Measurements from ENCODE around the gene RRP15.

Gene RRP15

GRCh38 chr1:218361298-218362065 lies 76.4 kb downstream of the RRP15 start:
- DNase-seq: no peak

DNA sequence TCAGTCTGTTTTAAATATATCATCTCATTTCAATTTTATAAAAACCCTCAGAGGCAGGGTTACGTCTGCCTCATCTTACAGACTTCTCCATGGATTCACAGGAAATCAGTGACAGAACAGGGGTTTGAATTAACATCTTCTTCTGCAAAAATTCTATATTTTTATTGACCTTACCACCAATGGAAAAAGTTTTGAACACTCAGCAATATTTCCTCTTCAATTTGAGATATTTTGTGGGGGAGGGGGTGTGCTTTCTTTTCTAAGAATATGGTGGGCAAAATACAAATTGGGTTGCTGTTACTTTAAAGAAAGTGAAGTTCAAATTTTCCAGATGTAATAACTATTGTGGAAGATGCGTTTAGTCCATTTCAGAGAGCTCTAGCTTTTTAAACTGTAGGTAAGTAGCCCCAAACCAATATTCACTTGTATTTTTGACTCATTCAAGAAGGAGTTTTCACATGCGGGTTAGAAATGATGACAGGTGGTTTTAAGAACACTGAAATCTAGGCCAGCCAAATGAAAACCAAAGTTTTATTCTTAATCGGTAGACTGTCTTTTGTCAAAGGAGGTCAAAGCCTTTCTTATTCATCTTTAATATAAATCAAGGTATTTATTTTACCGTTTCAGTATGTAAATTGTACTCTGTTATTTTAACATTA lies 77.5 kb downstream of the RRP15 start:
- no peak for DNase-seq

DNA sequence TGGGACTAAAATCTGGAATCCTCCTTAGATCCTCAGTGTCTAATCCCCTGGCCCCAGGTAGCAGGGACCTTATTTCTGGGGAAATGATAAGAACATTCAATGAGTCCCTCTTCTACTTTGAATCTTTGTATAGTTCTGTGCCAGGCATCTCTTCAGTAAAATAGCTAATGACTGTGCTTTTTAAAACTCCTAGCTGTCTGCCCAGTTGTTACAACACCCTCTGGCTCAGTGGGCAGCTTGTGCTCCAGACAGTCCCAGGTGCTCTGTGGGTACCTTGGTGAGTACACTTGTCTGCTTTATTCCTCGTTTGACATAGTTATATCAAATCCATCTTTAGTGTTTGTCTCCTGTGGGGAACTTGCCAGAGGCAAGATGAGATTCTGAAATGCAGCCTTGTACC lies 78.0 kb downstream of the RRP15 start:
- no peak for DNase-seq

GRCh38 chr1:218364028-218364710 lies 79.1 kb downstream of the RRP15 start:
- no peak for DNase-seq

- no peak for DNase-seq
Measured at GRCh38 chr1:218365226-218365999, 80.3 kb downstream of the RRP15 start.

DNA sequence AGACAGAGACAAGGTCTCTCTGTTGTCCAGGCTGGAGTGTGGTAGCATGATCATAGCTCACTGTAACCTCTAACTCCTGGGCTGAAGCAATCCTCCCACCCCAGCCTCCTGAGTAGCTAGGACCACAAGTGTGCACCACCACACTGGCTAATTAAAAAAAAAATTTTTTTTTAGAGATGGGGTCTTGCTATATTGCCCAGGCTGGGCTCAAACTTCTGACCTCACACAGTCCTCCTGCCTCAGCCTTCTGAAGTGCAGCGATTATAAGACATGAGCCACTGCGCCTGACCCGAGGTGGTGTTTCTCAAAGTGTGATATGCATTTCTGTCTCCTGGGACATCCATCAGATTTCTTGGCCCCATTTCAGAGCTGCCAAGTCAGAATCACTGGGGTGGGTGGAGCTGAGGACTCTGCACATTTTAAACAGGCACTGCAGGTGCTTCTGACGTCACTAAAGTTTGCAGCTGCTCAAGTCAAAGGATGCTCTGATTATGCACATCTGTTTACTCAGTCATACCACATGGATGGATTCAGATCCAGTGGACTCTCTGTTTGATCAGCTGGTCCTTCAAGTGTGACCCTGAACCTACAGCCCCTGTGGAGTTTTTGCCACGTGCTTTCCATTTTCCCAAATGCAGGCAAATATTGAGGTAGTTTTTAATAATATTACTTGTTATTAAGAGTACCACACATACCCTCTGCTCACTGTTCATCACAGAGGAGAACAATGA lies 81.4 kb downstream of the RRP15 start:
- no peak for DNase-seq

DNA sequence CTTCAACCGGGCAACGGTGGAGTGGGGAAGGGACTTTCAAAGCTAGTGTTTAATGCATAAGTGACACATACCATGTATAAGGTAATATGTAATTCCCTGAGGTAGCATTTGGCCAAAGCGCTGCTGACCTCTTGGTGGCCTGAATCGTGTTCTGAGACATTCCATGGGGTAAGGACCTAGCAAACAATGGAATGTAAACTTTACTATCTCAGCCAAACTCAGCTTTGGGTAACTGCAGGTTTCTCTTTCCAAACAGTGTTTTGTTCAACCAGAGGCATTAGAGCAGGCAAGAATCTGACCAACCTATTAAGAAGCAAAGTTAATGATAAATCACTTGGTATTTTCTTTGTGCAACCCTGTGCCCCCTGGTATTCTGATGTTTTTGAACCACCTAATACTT lies 82.0 kb downstream of the RRP15 start:
- DNase-seq: peak; percentile 28

GRCh38 chr1:218368686-218369085 lies 83.6 kb downstream of the RRP15 start:
- DNase-seq: no peak

GRCh38 chr1:218369688-218370511 lies 84.8 kb downstream of the RRP15 start:
- DNase-seq: no peak

DNA sequence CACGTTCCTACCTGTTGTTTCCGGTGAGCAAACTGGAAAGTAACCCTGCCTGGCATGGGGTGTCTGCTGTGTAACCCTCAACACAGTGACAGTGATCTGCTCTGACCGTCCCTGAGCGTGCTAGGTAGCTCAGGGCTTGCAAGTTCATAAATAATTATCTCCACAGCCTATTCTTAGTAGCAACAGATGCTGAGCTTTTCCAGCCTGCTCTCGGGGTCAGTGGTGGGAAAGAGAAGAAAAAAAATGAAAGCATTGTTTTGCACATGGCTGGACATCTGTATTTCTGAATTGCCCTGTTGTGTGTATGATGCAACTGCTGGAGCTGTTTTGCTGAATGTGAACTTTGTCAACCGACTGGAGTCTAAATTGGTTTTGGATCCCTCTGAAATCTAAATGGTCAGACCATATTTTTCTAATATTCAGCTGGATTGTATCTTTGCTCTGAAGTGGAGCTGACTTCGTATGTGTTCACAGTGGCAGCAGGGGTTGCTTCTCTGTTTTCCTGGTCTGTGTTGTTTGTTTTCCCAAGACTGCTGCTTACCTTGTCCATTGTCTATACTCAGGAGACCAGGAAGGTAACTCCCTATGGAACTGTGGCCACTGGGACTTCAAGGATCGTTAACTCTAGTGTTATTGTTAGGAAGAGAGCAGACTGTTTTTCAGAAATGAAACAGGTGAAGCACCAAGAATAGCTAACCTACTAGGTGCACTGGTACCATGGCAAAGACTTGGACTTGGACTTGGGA lies 87.0 kb downstream of the RRP15 start:
- DNase-seq: peak; percentile 35

GRCh38 chr1:218374401-218375353 lies 89.6 kb downstream of the RRP15 start:
- peak; percentile 23 for DNase-seq

DNA sequence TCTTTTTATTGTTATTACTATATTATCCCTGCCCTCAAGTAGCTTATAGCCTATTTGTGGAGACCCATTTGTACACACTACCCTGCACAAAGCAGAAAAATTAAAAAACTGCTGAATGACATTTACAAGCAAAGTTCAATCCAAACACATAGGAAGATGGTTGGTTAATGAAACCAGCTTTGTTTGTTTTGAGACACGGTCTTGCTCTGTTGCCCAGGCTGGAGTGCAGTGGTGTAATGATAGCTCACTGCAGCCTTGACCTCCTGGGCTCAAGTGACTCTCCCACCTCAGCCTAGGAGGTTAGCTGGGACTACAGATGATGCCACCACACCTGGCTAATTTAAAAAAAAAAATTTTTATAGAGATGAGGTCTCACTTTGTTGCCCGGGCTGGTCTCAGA lies 91.6 kb downstream of the RRP15 start:
- DNase-seq: no peak

- DNase-seq: no peak
Measured at GRCh38 chr1:218377143-218377660, 92.1 kb downstream of the RRP15 start.

DNA sequence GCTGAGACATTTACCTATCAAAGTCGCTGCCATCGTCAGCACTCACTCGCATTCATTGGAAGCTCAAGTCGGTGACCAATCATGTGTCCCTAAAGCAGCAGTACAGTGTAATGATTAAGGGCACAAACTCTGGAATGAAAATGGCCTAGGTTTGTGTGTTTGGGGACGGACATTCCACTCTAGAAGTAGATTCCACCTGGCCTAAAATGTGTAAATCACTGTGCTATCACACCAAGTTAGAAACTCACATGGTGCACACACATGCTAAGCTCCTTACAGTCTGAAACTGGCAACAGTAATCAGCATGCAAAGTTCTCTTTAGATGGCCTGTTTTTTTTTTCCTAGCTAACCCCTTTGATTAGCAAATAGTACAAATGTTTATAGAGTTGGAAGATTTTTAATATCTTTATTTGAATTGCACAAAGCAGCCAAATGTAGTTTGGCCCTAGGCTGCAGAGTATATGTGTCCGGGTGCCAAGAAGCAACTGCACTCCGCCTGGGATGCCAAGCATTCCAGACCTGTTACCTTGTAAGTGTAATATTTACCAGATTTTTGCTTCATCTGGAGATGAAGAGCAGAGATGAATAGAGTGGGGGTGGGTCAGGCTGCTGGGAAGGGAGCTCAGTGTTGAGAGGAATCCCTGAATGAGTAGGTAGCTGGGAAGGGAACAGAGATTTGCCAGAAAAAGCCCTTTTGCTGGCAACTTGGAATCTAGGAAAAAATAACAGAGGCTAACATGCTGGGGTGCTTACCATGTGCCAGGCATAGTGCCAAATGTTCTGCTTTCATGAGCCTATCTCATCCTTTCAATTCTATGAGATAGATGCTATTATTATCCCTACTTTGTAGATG lies 95.3 kb downstream of the RRP15 start:
- DNase-seq: no peak

DNA sequence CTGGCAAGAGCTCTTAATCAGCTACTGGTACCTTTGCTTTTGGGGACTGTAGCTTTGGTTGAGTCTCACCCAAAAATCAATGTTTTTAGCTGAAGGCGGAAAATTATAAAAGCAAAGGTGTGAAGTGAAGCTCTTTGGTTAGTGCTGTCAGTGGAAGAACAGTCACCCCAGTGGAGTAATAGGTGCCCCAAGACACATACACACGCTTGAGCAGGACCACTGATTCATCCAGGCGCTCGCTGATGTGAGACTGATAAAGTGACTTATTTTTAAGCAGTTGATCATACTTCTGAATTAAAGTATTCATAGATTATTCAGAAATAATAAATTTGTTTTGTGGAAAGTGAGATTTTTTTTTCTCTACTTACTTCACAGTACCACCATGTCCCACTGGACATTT lies 97.2 kb downstream of the RRP15 start:
- no peak for DNase-seq

GRCh38 chr1:218383051-218383450 lies 98.0 kb downstream of the RRP15 start:
- no peak for DNase-seq

GRCh38 chr1:218383681-218384080 lies 98.6 kb downstream of the RRP15 start:
- DNase-seq: no peak

- no peak for DNase-seq
Measured at GRCh38 chr1:218384581-218384993, 99.5 kb downstream of the RRP15 start.

Measured in right kidney (tissue), 1 donor.